ENCODE measurements around the gene EPB41.

DNA sequence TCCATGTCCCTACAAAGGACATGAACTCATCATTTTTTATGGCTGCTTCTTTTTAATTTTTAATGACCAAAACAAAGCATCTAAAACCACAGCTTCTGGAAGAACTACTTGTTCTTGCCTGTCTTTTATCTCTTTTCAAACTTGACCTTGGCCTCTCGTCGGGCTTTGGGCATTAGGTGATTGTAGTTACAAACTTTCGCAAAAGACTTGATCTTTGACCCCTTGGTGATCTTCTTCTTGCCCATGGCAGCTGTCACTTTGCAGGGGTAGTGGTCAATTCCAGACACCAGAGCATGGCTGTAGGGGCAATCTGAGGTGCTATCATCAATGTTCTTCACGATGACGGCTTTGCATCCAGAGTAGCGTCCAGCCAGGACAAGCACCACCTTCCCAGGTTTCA, 67.8 kb downstream of the EPB41 start:
- TF ChIP-seq CTCF (conservative IDR thresholded peaks at IDR 0.05 in 1 of 2, IDR thresholded peaks at IDR 0.05 in 1 of 2; ENCODE audit: extremely low read depth in 1 of 2, insufficient read depth in 1 of 2, low read depth in 1 of 2, low read length in 2 of 2), result no peak
- no peak for TF ChIP-seq EZH2 (IDR thresholded peaks at IDR 0.05; ENCODE audit: borderline replicate concordance, low read length)

All from mammary epithelial cell (primary cell).